Activated T-helper 1 cell treated with anti-CD3 and anti-CD28 coated beads, Interleukin-12 subunit alpha, Interleukin-12 subunit beta, Interleukin-2, Interleukin-4 antibody, amounts not matched to agents 30 ng/mL and 10 ng/mL and 1 ng/mL, durations not matched to agents 14 hours and 24 hours and 36 hours (primary cell): Measurements from ENCODE around the gene PDZD4. TPM values are rescaled to one million over a fixed set of nuclear protein-coding genes. Genes with fewer than 3 reads are reported as not detected.

Source experiments
- DNase-seq: peaks from one replicate; pipeline ENCODE4 v3.0.0; 2021; ENCODE audit warnings: low spot score
- H3K27ac Mint-ChIP-seq: one replicate; pipeline ENCODE4 v1.8.0; 2021; ENCODE audit warnings: mild to moderate bottlenecking, mixed read lengths
- H3K27me3 Mint-ChIP-seq: one replicate; pipeline ENCODE4 v1.8.0; 2022; ENCODE audit warnings: mild to moderate bottlenecking, moderate library complexity, mixed read lengths; ENCODE audit not compliant: insufficient read depth
- H3K36me3 Mint-ChIP-seq: one replicate; pipeline ENCODE4 v1.8.0; 2021; ENCODE audit warnings: low read depth, mixed read lengths
- H3K4me1 Mint-ChIP-seq: one replicate; pipeline ENCODE4 v1.8.0; 2021; ENCODE audit warnings: low read depth, mixed read lengths
- H3K4me3 Mint-ChIP-seq: one replicate; pipeline ENCODE4 v1.8.0; 2021; ENCODE audit warnings: mild to moderate bottlenecking, moderate library complexity, mixed read lengths
- H3K9me3 Mint-ChIP-seq: one replicate; pipeline ENCODE4 v1.8.0; 2021; ENCODE audit warnings: mixed read lengths
- intact Hi-C: fragments of 100-400 bp; cut with micrococcal nuclease; formaldehyde crosslinking; loops from one replicate; pipeline ENCODE4 v1.15.1; 2024
- total RNA-seq: library from RNA; stranded (reverse); gene quantifications from 2 replicates; pipeline ENCODE4 v1.2.3, GENCODE V29; 2022

PDZD4 gene
- total RNA-seq, 1 donor from 2014 or later, result 0.44 TPM

DNA sequence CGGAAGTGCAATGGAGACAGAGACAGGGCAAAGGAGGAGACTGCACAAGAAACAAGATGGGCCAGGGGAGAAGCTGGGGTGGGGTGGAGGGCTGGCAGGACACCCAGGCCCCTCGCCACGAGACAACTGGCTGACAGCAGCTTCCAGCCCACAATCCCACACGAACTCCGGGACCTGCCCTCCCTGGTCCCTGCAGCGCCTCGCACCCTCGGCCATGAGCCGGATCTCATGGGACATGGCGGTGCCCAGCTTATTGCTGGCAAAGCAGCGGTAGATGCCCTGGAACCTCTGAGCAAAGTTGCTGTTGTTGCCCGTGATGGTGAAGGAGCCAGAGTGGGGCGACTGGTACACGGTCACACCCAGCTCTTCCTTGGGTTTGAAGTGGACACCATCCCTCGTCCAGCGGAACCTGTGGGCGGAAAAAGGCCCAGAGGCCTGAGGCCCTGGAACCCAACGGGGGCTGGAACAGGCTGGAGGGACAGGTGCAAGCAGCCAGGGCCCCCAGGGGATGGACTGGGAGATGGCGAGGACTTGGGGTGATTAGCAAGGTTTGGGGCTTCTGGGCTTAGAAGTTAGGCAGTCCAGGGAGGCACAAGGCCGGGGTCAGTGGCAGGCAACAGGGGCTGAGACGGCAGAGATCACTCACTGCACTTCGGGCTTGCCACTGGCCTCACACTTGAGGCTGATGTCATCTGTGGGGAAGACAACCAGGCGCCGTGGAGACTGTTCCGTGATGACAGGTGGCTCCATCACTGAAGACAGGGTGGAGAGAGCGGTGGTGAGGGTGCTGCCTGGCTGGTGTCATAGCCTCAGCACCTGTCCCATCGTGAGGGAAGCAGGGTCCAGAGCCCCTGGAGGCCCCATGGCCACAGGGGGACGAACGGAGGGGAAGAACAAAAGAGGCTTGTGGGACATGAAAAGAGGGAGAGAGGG lies 41.9 kb upstream of the PDZD4 start:
- Mint-ChIP-seq H3K36me3 (no peaks in the 10 kb centered on the region), H3K27ac (no peak overlapping the region), H3K27me3 (peaks cover 2% of the 10 kb centered on the region), H3K4me1 (peaks cover 5% of the 10 kb centered on the region), H3K9me3 (no peaks in the 10 kb centered on the region), H3K4me3 (no peak overlapping the region)
- intact Hi-C loops, result no loop called here
- DNase-seq, result no peak

DNA sequence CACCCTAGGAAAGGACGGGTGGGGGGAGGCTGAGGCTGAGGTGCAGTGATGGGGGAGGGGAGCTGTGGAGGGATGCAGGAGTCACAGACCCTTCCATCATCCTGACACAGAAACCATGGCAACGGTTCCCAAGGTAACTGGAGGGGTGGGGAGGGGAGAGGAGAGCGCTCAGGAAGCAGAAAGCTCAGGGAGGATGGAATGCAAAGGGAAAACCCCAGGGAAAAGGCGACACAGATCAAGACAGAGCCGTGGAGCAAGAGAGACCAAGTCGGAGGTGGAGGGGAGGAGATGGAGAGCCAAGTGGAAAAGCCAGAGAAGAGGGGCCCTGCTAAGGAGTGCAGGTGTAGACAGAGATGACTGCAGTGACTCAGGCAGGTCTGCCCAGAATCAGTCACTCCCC lies 41.1 kb upstream of the PDZD4 start:
- H3K36me3 Mint-ChIP-seq, result no peaks in the 10 kb centered on the region
- peaks cover 5% of the 10 kb centered on the region for H3K4me1 Mint-ChIP-seq
- H3K27ac Mint-ChIP-seq, result no peak overlapping the region
- peaks cover 2% of the 10 kb centered on the region for H3K27me3 Mint-ChIP-seq
- no peaks in the 10 kb centered on the region for H3K9me3 Mint-ChIP-seq
- no peak overlapping the region for H3K4me3 Mint-ChIP-seq
- DNase-seq, result no peak
- intact Hi-C loops, result no loop called here

DNA sequence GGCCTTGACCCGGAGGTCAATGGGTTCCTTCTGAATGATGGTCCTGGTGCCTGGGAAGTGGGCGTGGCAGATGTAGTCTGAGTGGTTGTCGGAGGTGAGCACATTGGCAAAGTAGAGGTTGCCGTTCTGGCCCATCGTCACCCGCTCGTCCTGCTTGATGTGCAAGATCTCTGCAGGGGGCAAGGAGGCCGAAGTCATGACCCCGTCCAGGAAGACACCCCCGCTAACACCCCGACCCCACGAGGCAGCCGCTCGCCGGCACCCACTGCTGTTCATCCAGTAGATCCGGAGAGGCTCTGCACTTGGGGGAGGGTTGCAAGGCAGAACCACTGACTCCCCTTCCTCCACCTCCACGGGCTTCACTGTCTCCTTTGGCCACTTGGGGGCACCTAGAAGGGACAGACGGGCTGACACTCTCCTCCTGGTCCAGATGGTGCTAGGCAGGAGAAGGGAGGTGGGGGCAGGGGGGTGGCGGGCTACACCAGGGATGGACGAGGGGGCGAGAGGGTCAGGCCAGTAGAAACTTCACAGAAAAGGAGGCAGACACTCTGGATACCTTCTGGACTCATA lies 40.5 kb upstream of the PDZD4 start:
- peaks cover 2% of the 10 kb centered on the region for H3K27me3 Mint-ChIP-seq
- no peaks in the 10 kb centered on the region for H3K9me3 Mint-ChIP-seq
- H3K4me1 Mint-ChIP-seq, result no peaks in the 10 kb centered on the region
- no peaks in the 10 kb centered on the region for H3K36me3 Mint-ChIP-seq
- intact Hi-C loops, result no loop called here
- no peak overlapping the region for H3K27ac Mint-ChIP-seq
- H3K4me3 Mint-ChIP-seq, result no peak overlapping the region
- DNase-seq, result no peak

DNA sequence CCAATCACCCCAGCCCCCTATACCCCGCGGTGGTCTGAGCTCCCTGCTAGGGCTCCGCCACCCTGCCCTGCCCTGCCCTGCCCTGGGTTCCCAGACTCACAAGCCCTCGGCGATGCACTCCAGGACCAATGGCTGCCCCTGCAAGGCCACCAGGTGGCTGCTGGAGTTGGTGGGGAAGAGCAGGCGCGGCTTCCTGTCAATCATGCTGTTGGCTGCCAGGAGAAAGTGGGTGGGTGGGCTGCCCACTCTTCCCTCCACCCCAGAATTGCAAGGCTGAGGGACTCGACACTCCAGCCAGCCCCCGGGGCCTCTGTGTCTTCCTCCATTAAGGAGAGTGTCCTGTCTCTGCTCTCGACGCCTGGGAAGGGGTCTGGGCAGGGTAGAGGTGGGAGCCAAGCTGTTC lies 39.9 kb upstream of the PDZD4 start:
- DNase-seq, result no peak
- Mint-ChIP-seq H3K27me3 (peaks cover 2% of the 10 kb centered on the region), H3K4me1 (no peaks in the 10 kb centered on the region), H3K27ac (no peak overlapping the region), H3K36me3 (no peaks in the 10 kb centered on the region), H3K4me3 (no peak overlapping the region), H3K9me3 (no peaks in the 10 kb centered on the region)
- intact Hi-C loops, result no loop called here

DNA sequence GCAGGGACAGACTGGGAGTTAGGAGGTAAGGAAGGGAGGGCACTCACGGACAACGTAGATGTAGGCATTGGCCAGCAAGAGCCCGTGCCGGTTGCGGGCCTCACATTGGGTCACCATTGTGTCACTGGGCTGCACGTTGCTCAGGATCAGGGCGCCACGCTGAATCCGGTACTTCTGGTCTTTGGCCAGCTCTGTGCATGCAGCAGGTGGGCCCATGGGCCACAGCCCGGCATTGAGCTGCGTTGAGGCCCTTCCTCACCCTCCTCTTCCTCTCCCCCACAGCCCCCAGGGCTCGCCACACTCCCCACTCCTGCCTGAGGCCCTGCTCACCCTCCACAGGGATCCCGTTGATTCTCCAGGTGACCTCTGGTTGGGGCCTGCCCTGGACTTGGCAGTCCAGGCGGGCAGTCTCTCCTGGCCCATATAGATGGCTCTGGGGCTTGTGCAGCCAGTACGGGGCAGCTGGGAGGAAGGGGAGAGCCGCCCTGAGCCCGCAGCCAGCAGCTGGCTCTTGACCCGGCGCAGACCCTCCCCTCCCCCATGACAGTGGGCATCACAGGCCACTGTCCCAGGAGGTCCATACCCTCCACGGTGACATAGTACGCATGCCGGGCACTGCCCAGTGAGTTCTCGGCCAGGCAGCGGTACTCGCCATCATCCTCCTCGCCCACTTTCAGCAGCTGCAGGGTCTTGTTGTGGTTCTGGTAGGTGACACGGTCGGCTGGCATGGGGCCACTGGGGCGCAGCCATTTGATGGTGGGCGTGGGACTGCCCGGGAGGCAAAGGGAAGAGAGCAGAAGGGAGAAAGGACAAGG lies 39.3 kb upstream of the PDZD4 start:
- no peaks in the 10 kb centered on the region for H3K9me3 Mint-ChIP-seq
- H3K4me1 Mint-ChIP-seq, result no peaks in the 10 kb centered on the region
- peaks cover 2% of the 10 kb centered on the region for H3K27me3 Mint-ChIP-seq
- H3K36me3 Mint-ChIP-seq, result no peaks in the 10 kb centered on the region
- no peak overlapping the region for H3K27ac Mint-ChIP-seq
- intact Hi-C loops, result no loop called here
- no peak for DNase-seq
- no peak overlapping the region for H3K4me3 Mint-ChIP-seq

DNA sequence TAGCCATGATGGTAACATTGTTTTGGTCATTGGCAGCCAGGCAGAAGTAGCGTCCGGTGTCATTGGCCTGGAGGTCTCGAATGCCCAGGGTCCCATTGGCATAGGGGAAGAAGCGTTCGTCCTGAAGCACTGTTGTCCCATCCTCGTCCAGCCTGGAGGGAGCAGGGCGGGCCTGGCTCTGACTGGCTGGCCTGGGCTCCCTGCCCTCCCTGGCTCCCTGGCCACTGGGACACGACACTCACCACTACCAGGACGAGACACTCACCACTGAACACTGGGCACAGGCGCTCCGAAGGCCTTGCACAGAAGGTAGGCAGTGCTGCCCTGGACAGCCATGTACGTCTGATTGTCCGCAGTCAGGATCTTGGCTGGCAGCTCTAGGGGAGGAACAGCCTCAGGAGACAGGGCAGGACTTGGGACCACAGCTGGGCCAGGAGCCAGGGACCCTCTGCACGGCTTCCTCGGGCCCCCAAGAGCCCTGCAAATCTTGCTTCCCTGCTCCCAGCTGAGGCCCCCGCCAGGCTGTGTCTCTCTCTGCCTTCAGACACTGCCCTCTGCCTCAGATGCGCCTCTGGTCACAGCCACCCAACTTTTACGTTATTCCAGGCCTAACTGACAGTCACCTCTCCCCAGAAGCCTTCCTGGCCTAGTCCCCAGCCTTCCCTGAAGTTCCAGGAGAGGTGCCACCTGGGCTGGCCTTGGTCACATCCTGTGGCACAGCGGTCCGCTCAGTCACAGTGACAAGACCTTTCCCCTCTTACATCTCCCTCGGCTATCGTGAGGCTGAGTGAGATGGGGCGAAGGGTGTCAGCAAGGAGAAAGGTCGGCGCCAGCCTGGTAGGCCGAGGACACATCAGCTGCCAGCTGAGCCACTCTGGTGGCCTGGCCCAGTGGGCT lies 38.5 kb upstream of the PDZD4 start:
- Mint-ChIP-seq H3K9me3 (no peaks in the 10 kb centered on the region), H3K4me1 (no peaks in the 10 kb centered on the region), H3K27me3 (no peaks in the 10 kb centered on the region), H3K27ac (no peak overlapping the region), H3K4me3 (no peak overlapping the region), H3K36me3 (no peaks in the 10 kb centered on the region)
- DNase-seq, result no peak
- intact Hi-C loops, result no loop called here

DNA sequence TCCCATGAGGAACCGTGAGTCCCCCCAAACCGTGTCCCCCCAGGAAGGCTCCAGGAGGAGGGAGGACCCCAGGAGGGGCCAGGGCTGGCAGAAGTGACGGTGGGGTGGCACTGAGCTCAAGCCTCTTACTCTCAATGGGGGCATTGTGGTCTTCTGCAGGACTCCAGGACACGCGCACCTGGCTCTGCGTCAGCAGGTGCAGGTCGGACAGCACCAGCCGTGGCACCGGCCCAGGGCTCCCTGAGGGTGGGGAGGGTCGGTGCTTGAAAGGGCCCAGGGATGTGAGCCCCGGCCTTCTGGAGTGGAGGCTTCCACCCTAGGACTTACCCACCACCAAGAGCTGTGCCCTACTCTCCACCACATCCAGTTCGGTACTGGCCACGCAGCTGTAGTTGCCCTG lies 37.3 kb upstream of the PDZD4 start:
- no peaks in the 10 kb centered on the region for H3K27me3 Mint-ChIP-seq
- no peaks in the 10 kb centered on the region for H3K36me3 Mint-ChIP-seq
- H3K4me3 Mint-ChIP-seq, result no peak overlapping the region
- no peaks in the 10 kb centered on the region for H3K4me1 Mint-ChIP-seq
- intact Hi-C loops, result no loop called here
- DNase-seq, result no peak
- no peak overlapping the region for H3K27ac Mint-ChIP-seq
- no peaks in the 10 kb centered on the region for H3K9me3 Mint-ChIP-seq

DNA sequence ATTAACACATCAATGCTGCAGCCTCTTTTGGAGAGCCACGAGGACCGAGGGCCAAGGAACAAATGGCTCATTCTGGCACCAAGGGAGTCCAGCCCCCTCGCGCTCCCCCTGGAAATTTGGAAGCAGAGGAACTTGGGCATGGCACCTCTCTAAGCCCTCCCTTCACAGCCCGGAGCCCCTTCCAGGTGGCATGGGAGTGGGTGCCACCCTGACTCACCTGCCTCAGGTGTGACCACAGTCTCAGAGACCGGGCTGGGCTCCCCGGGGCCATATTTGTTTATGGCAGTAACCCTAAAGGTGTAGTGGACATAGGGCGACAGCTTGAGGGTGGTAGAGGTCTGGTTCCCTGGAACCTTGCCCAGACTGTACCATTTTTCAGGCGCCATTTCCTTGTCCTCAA lies 36.8 kb upstream of the PDZD4 start:
- DNase-seq, result no peak
- no peaks in the 10 kb centered on the region for H3K36me3 Mint-ChIP-seq
- H3K27me3 Mint-ChIP-seq, result no peaks in the 10 kb centered on the region
- no peaks in the 10 kb centered on the region for H3K9me3 Mint-ChIP-seq
- H3K4me1 Mint-ChIP-seq, result no peaks in the 10 kb centered on the region
- no peak overlapping the region for H3K4me3 Mint-ChIP-seq
- intact Hi-C loops, result no loop called here
- no peak overlapping the region for H3K27ac Mint-ChIP-seq

DNA sequence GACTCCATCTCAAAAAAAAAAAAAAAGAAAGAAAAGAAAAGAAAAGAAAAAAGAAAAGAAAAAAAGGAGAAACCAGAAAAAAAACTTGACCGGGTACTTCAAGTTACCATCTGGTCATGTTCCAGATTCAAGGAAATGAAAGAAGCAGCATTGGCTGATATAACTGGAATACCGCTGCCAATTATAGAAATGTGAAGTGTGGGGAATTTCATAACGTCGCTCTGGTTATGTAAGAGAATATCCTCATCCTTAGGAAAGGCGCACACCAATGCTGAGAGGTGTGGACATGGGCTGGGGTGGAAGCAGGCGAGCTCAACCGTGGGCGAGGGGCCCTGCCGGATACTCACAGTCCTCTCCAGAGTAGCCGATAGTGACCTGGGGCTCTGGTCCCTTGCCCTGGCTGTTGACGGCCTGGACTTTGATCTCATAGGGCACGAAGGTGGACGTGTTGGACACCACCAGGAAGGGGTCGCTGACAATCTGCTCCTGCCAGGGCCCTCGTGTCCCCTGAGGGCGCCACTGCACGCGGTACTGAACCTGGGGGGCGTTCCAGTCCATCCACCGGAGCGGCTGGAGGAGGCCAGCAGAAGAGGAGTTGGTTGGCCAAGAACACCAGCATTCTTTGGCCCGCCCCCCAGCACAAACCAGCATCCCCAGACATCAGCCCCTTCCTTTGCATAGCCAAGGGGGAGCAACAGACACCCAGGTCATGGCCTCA lies 36.1 kb upstream of the PDZD4 start:
- Mint-ChIP-seq H3K4me1 (no peaks in the 10 kb centered on the region), H3K36me3 (no peaks in the 10 kb centered on the region), H3K27me3 (no peaks in the 10 kb centered on the region), H3K9me3 (no peaks in the 10 kb centered on the region), H3K4me3 (no peak overlapping the region), H3K27ac (no peak overlapping the region)
- intact Hi-C loops, result no loop called here
- no peak for DNase-seq

DNA sequence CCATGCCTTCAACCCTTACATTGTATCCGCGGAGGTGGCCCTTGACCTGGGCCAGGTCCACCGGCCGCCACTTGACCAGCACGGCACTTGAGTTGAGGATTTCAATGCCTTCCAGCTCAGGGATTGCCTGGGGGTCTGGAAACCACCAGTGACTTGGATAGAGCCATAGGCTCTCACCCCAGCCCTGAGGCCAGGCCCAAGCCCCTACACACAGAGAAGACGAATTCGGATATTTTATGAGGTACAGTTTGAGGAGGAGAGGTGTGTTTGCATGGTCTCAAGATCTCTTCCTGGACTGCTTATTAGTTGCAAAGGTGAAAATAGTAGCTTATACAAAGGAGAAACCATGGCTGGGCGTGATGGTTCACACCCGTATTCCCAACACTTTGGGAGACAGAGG lies 35.3 kb upstream of the PDZD4 start:
- Mint-ChIP-seq H3K27me3 (no peaks in the 10 kb centered on the region), H3K4me3 (no peak overlapping the region), H3K27ac (no peak overlapping the region), H3K36me3 (no peaks in the 10 kb centered on the region), H3K9me3 (no peaks in the 10 kb centered on the region), H3K4me1 (no peaks in the 10 kb centered on the region)
- DNase-seq, result no peak
- intact Hi-C loops, result no loop called here

DNA sequence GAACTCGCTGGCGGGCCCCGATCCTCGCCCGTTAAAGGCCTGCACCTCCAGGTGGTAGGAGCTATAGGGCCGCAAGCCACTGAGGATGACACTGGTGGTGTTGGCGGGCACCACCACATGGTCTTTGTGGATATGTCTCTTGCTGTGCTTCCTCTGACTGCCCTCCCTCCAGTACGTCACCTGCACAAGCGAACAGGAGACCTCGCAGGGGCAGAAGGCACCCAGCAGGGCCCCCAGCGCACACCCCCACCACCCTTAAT lies 34.9 kb upstream of the PDZD4 start:
- no peaks in the 10 kb centered on the region for H3K27me3 Mint-ChIP-seq
- H3K4me3 Mint-ChIP-seq, result no peak overlapping the region
- H3K4me1 Mint-ChIP-seq, result no peaks in the 10 kb centered on the region
- no peak for DNase-seq
- no peaks in the 10 kb centered on the region for H3K36me3 Mint-ChIP-seq
- no peak overlapping the region for H3K27ac Mint-ChIP-seq
- H3K9me3 Mint-ChIP-seq, result no peaks in the 10 kb centered on the region
- intact Hi-C loops, result no loop called here

DNA sequence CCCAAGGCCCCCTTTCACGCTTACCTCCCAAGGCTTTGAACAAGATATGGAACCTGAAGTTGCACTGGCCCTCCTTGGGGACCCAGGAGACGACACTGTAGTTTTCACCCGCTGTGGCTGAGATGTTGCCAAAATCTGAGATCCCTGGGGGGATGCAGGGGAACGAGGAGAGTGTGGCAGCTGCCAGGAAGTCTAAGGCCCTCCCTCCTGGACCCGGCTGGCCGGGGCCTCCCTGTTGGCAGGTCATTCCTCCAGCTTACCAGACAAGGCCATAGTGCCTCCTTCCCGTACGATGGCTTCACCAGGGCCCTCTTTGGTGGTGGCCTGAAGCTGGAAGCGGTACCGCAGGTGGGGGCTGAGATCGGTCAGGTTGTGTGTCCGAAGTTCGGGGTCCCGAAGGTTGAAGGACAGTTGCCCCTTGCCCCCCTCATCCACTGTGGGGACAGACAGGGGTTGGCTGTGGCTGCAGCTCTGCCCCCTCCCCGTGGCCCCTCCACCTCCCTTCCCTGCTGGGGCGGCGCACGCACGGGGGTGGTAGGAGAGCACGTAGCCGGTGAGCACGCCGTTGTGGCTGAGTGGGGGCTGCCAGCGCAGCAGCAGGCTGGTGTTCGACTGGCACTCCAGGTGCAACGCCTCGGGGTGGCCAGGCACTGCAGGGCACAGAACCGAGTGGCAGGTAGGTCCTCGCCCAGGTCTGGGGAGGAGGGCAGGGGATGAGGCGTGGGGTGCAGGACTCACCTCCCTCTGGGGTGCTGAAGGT lies 34.4 kb upstream of the PDZD4 start:
- H3K4me1 Mint-ChIP-seq, result no peaks in the 10 kb centered on the region
- intact Hi-C loops, result no loop called here

More for the DNA sequence above, 34.4 kb upstream of the PDZD4 start:
- no peak for DNase-seq
- Mint-ChIP-seq H3K36me3 (no peaks in the 10 kb centered on the region), H3K27ac (no peak overlapping the region), H3K27me3 (no peaks in the 10 kb centered on the region), H3K4me3 (no peak overlapping the region), H3K9me3 (no peaks in the 10 kb centered on the region)
